H1 (cell line): ENCODE data around the gene CHRNA1.

Experiments
- EP300 ChIP-seq, 2 experiments: IDR thresholded peaks; 1 replicate in 1 of 2; 2 replicates in 1 of 2; pipeline ENCODE4 v1.6.1; 2011 to 2012; ENCODE audit warnings: low read depth in 2 of 2, low read length in 2 of 2, mild to moderate bottlenecking in 2 of 2, borderline replicate concordance in 1 of 2, inconsistent platforms in 1 of 2, moderate library complexity in 1 of 2
- EZH2 ChIP-seq: fragments of 200-600 bp; sonication (generic); IDR thresholded peaks from 2 replicates; pipeline ENCODE4 v1.7.1; 2012; ENCODE audit warnings: low read depth, mild to moderate bottlenecking, moderate library complexity, low read length, inconsistent platforms; ENCODE audit not compliant: severe bottlenecking
- HDAC6 ChIP-seq: IDR thresholded peaks from one replicate; pipeline ENCODE4 v1.7.1; 2012; ENCODE audit warnings: low read depth, mild to moderate bottlenecking, inconsistent platforms, low read length, moderate library complexity
- JUND ChIP-seq: IDR thresholded peaks from 2 replicates; pipeline ENCODE4 v1.6.1; 2011; ENCODE audit warnings: mild to moderate bottlenecking, improper control_type of control experiment, low read length
- POLR2A ChIP-seq, 2 experiments: IDR thresholded peaks; 1 replicate in 1 of 2; 2 replicates in 1 of 2; pipeline ENCODE4 v1.6.1; 2011; ENCODE audit warnings: low read depth in 2 of 2, low read length in 2 of 2, mild to moderate bottlenecking in 2 of 2; ENCODE audit errors: control extremely low read depth in 1 of 2
- SIX5 ChIP-seq: IDR thresholded peaks from 2 replicates; pipeline ENCODE4 v1.6.1; 2011; ENCODE audit warnings: mild to moderate bottlenecking, low read depth, low read length
- TAF7 ChIP-seq: optimal IDR thresholded peaks from 2 replicates; pipeline ENCODE3; 2011; ENCODE audit warnings: low read depth, mild to moderate bottlenecking, inconsistent platforms, low read length, moderate library complexity, borderline replicate concordance
- ZNF274 ChIP-seq: IDR thresholded peaks from 2 replicates; pipeline ENCODE4 v1.7.0; 2012; ENCODE audit warnings: low read length, borderline replicate concordance; ENCODE audit errors: extremely low read depth
- TF ChIP-seq, protein P1 (sequence below), 3 experiments: IDR thresholded peaks; 1 replicate in 2 of 3; 2 replicates in 1 of 3; pipeline versions ENCODE4 v1.5.1 to v1.6.1; 2011; ENCODE audit warnings: low read length in 3 of 3, mild to moderate bottlenecking in 3 of 3, inconsistent platforms in 2 of 3, low read depth in 1 of 3, moderate library complexity in 1 of 3; ENCODE audit not compliant: insufficient read depth in 1 of 3; ENCODE audit errors: control extremely low read depth in 1 of 3
- TF ChIP-seq, protein P2 (sequence below): IDR thresholded peaks from 2 replicates; pipeline ENCODE4 v1.6.1; 2012; ENCODE audit warnings: inconsistent platforms

DNA sequence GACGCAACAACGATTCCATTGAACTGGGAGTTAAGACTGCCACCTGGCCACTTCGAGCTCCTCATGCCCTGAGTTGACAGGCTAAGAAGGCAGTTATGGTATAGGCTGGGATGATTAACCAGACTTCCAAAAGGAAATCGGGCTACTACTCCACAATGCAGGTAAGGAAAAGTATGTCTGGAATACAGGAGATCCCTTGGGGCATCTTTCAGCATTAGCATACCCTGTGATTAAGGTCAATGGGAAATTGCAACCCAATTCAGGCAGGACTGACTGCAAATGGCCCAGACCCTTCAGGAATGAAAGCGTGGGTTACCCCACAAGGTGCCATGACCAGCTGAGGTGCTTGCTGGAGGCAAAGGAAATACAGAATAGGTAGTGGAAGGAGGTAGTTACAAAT is 19.1 kb downstream of the CHRNA1 start:
- TF ChIP-seq, protein P1, sequence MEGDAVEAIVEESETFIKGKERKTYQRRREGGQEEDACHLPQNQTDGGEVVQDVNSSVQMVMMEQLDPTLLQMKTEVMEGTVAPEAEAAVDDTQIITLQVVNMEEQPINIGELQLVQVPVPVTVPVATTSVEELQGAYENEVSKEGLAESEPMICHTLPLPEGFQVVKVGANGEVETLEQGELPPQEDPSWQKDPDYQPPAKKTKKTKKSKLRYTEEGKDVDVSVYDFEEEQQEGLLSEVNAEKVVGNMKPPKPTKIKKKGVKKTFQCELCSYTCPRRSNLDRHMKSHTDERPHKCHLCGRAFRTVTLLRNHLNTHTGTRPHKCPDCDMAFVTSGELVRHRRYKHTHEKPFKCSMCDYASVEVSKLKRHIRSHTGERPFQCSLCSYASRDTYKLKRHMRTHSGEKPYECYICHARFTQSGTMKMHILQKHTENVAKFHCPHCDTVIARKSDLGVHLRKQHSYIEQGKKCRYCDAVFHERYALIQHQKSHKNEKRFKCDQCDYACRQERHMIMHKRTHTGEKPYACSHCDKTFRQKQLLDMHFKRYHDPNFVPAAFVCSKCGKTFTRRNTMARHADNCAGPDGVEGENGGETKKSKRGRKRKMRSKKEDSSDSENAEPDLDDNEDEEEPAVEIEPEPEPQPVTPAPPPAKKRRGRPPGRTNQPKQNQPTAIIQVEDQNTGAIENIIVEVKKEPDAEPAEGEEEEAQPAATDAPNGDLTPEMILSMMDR (IDR thresholded peaks at IDR 0.05; ENCODE audit: control extremely low read depth in 1 of 3, insufficient read depth in 1 of 3, low read depth in 1 of 3, low read length in 3 of 3): no peak
- TF ChIP-seq, protein P2, sequence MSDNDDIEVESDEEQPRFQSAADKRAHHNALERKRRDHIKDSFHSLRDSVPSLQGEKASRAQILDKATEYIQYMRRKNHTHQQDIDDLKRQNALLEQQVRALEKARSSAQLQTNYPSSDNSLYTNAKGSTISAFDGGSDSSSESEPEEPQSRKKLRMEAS: no peak
- TF ChIP-seq POLR2A (IDR thresholded peaks at IDR 0.05; ENCODE audit: control extremely low read depth in 1 of 2, low read depth in 2 of 2, low read length in 2 of 2) (no peak), TAF7 (no peak), SIX5 (no peak), EP300 (IDR thresholded peaks at IDR 0.05; ENCODE audit: borderline replicate concordance in 1 of 2, low read depth in 2 of 2, low read length in 2 of 2) (no peak), JUND (no peak), EZH2 (no peak), HDAC6 (no peak), ZNF274 (no peak)
